HFFc6 (cell line): ENCODE results near the gene NFKBIB. TPM values are rescaled to one million over a fixed set of nuclear protein-coding genes. Genes with fewer than 3 reads are reported as not detected.
"Not testable (repeated sequence)": the region's sequence is repeated elsewhere in the genome, so short reads cannot be mapped to it uniquely, and the experiment has no call there.

Experiments used
- DNase-seq: peaks from one replicate; pipeline ENCODE4 v3.0.0-alpha.2; 2018
- H3K27ac Mint-ChIP-seq: 2 replicates; pipeline ENCODE4 v1.8.0; 2020; ENCODE audit warnings: mild to moderate bottlenecking, mixed read lengths
- H3K27me3 Mint-ChIP-seq: 2 replicates; pipeline ENCODE4 v1.8.0; 2021; ENCODE audit warnings: mild to moderate bottlenecking, moderate library complexity, mixed read lengths; ENCODE audit not compliant: insufficient read depth
- H3K36me3 Mint-ChIP-seq: 2 replicates; pipeline ENCODE4 v1.8.0; 2021; ENCODE audit warnings: low read depth, mixed read lengths
- H3K4me1 Mint-ChIP-seq: 2 replicates; pipeline ENCODE4 v1.8.0; 2020; ENCODE audit warnings: low read depth, mixed read lengths
- H3K4me3 Mint-ChIP-seq: 2 replicates; pipeline ENCODE4 v1.8.0; 2020; ENCODE audit warnings: mild to moderate bottlenecking, moderate library complexity, mixed read lengths
- H3K9me3 Mint-ChIP-seq: 2 replicates; pipeline ENCODE4 v1.8.0; 2020; ENCODE audit warnings: mild to moderate bottlenecking, mixed read lengths
- CTCF ChIP-seq: fragments of 200-600 bp; sonication (generic); IDR thresholded peaks from 2 replicates; pipeline ENCODE4 v1.5.0; 2021; ENCODE audit warnings: antibody characterized with exemption, mild to moderate bottlenecking
- total RNA-seq, 6 experiments: library from RNA; stranded (reverse); fragmentation: NEBNext Ultra II Directional; extraction: Animal tissue kit (Norgen Biotek cat#: 25700); gene quantifications; 2 replicates in 1 of 6; 3 replicates in 5 of 6; pipeline ENCODE4 v1.2.3, GENCODE V29; 2021

Gene NFKBIB
- total RNA-seq, 6 experiments from 2014 or later: 21.8 to 23.4 (median 22.9) TPM

GRCh38 chr19:38852231-38853044 lies 47.3 kb upstream of the NFKBIB start:
- peak; percentile 85 for DNase-seq
- peaks cover 17% of the 10 kb centered on the region for H3K36me3 Mint-ChIP-seq
- H3K27me3 Mint-ChIP-seq: peaks cover 5% of the 10 kb centered on the region
- H3K27ac Mint-ChIP-seq: peak overlapping the region; percentile 99
- peak overlapping the region; percentile 94 for H3K4me3 Mint-ChIP-seq
- peaks cover 37% of the 10 kb centered on the region for H3K4me1 Mint-ChIP-seq
- 0 out of 2 replicates have a peak, but pooled peaks have one; percentile 7 for TF ChIP-seq CTCF
- peaks cover 5% of the 10 kb centered on the region; the same call in 1 of the 2 replicates for H3K9me3 Mint-ChIP-seq

DNA sequence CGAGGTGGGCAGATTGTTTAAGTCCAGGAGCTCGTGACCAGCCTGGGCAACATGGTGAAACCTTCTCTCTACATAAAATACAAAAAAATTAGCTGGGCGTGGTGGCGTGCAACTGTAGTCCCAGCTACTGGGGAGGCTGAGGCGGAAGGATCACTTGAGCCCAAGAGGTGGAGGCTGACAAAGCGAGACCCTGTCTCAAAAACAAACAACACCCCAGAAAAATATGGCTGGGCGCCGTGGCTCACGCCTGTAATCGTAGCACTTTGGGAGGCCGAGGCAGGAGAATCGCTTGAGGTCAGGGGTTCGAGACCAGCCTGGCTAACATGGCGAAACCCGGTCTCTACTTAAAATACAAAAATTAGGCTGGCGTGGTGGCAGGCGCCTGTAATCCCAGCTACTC lies 46.6 kb upstream of the NFKBIB start:
- DNase-seq: no peak
- Mint-ChIP-seq H3K27me3 (peaks cover 5% of the 10 kb centered on the region), H3K27ac (peak overlapping the region; percentile 99), H3K36me3 (peaks cover 9% of the 10 kb centered on the region), H3K4me1 (peaks cover 29% of the 10 kb centered on the region), H3K4me3 (peak overlapping the region; percentile 94), H3K9me3 (peaks cover 5% of the 10 kb centered on the region; the same call in 1 of the 2 replicates)
- TF ChIP-seq CTCF: no peak

GRCh38 chr19:38854961-38855360 lies 44.8 kb upstream of the NFKBIB start:
- H3K4me1 Mint-ChIP-seq: peaks cover 21% of the 10 kb centered on the region
- H3K9me3 Mint-ChIP-seq, H3K4me3 Mint-ChIP-seq, H3K27me3 Mint-ChIP-seq, H3K27ac Mint-ChIP-seq, H3K36me3 Mint-ChIP-seq, DNase-seq: not testable (repeated sequence)

DNA sequence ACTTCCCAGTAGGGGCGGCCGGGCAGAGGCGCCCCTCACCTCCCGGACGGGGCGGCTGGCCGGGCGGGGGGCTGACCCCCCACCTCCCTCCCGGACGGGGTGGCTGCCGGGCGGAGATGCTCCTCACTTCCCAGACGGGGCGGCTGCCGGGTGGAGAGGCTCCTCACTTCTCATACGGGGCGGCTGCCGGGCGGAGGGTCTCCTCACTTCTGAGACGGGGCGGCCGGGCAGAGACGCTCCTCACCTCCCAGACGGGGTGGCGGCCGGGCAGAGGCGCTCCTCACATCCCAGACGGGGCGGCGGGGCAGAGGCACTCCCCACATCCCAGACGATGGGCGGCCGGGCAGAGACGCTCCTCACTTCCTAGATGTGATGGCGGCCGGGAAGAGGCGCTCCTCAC lies 44.0 kb upstream of the NFKBIB start:
- H3K4me1 Mint-ChIP-seq: peaks cover 18% of the 10 kb centered on the region
- H3K27me3 Mint-ChIP-seq, H3K27ac Mint-ChIP-seq, H3K36me3 Mint-ChIP-seq, DNase-seq, H3K4me3 Mint-ChIP-seq, H3K9me3 Mint-ChIP-seq: not testable (repeated sequence)

- Mint-ChIP-seq H3K4me3 (no peak overlapping the region), H3K9me3 (peaks cover 5% of the 10 kb centered on the region; the same call in 1 of the 2 replicates), H3K36me3 (no peaks in the 10 kb centered on the region), H3K4me1 (peaks cover 7% of the 10 kb centered on the region), H3K27me3 (no peaks in the 10 kb centered on the region), H3K27ac (no peak overlapping the region)
- no peak for DNase-seq
- TF ChIP-seq CTCF: no peak
Observed at GRCh38 chr19:38856813-38857212, 43.0 kb upstream of the NFKBIB start.

DNA sequence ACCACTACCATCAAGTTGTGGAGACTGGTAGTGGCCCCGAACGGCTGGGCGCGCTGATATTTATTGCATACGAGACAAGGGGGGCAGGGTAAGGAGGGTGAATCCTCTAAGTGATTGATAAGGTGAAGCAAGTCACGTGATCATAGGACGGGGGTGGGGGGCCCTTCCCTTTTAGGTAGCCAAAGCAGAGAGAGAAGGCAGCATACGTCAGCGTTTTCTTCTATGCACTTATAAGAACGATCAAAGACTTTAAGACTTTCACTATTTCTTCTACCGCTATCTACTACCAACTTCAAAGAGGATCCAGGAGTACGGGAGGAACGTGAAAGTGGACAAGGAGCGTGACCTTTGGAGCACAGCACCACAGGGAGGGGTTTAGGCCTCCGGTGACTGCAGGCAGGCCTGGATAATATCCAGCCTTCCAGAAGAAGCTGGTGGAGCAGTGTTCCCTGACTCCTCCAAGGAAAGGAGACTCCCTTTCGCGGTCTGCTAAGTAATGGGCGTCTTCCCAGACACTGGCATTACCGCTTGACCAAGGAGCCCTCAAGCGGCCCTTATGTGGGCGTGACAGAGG lies 40.1 kb upstream of the NFKBIB start:
- not testable (repeated sequence) for H3K27ac Mint-ChIP-seq, H3K4me3 Mint-ChIP-seq, H3K9me3 Mint-ChIP-seq, H3K27me3 Mint-ChIP-seq, H3K36me3 Mint-ChIP-seq, H3K4me1 Mint-ChIP-seq, DNase-seq

DNA sequence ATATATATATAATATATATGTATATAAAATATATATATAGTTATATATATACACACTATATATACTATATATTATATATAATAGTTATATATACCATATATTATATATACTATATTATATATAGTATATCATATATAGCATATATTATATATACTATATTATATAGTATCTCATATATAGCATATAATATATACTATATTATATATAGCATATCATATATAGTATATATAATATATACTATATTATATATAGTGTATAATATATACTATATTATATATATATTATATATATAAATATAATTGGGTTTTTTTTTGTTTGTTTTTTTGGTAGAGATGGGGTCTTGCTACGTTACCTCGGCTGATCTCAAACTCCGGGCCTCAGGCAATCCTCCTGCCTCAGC lies 38.4 kb upstream of the NFKBIB start:
- no peak overlapping the region for H3K4me3 Mint-ChIP-seq
- H3K36me3 Mint-ChIP-seq: no peaks in the 10 kb centered on the region
- H3K27me3 Mint-ChIP-seq: no peaks in the 10 kb centered on the region; the same call in 1 of the 2 replicates
- H3K4me1 Mint-ChIP-seq: no peaks in the 10 kb centered on the region
- H3K9me3 Mint-ChIP-seq: peaks cover 5% of the 10 kb centered on the region; the same call in 1 of the 2 replicates
- no peak overlapping the region for H3K27ac Mint-ChIP-seq
- no peak for DNase-seq
- no peak for TF ChIP-seq CTCF
